IMR-90 (cell line): ENCODE measurements around the gene PCBD1.

ENCODE experiments used
- BHLHE40 ChIP-seq: fragments of 150-350 bp; IDR thresholded peaks from 2 replicates; pipeline ENCODE4 v1.6.1; 2016; ENCODE audit warnings: mild to moderate bottlenecking, low read depth, low read length
- CEBPB ChIP-seq: IDR thresholded peaks from 2 replicates; pipeline ENCODE4 v1.6.1; 2012; ENCODE audit warnings: low read depth, low read length, improper control_type of control experiment
- MAFK ChIP-seq: IDR thresholded peaks from 2 replicates; pipeline ENCODE4 v1.6.1; 2012; ENCODE audit warnings: low read depth, low read length, improper control_type of control experiment
- MAZ ChIP-seq: IDR thresholded peaks from 2 replicates; pipeline ENCODE4 v1.6.1; 2012; ENCODE audit warnings: low read depth, mild to moderate bottlenecking, low read length, improper control_type of control experiment, moderate library complexity, borderline replicate concordance
- POLR2A ChIP-seq: IDR thresholded peaks from 2 replicates; pipeline ENCODE4 v1.6.1; 2012; ENCODE audit warnings: mild to moderate bottlenecking, low read depth, low read length
- RAD21 ChIP-seq: IDR thresholded peaks from 2 replicates; pipeline ENCODE4 v1.6.1; 2012; ENCODE audit warnings: low read length, improper control_type of control experiment
- RCOR1 ChIP-seq: IDR thresholded peaks from 2 replicates; pipeline ENCODE4 v1.6.1; 2012; ENCODE audit warnings: mild to moderate bottlenecking, low read length, improper control_type of control experiment; ENCODE audit not compliant: insufficient replicate concordance
- SMC3 ChIP-seq: fragments of 150-350 bp; IDR thresholded peaks from 2 replicates; pipeline ENCODE4 v1.6.1; 2016; ENCODE audit warnings: low read depth, mild to moderate bottlenecking, antibody characterized with exemption, low read length, moderate library complexity
- TF ChIP-seq, protein P1 (sequence below): conservative IDR thresholded peaks from 2 replicates; pipeline ENCODE4 v1.5.1; 2012; ENCODE audit warnings: mild to moderate bottlenecking, low read depth, low read length, improper control_type of control experiment
- TF ChIP-seq, protein P2 (sequence below): fragments of 150-350 bp; IDR thresholded peaks from 2 replicates; pipeline ENCODE4 v1.6.1; 2017; ENCODE audit warnings: mild to moderate bottlenecking, antibody characterized with exemption, low read length, low read depth

DNA sequence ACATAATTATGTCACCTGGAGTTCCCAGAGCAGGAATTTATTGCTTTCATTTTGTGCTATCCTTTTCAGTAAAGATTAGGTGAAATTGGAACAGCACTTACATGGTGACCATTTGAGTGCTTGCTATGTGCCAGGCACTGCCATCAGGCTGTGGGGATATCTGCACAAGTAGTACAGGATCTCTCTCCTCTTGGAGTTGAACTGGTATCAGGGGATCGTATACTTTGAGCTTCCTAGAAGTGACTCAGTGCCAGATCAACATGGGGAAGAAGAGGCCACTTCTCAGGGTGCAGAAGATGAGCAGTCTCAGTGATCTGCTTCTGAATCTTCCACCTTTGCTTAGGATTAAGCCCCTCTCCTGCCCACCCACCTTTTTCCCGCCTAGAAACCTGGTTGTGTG lies 43.1 kb downstream of the PCBD1 start:
- TF ChIP-seq CEBPB: no peak
- TF ChIP-seq POLR2A: no peak
- TF ChIP-seq, protein P1, sequence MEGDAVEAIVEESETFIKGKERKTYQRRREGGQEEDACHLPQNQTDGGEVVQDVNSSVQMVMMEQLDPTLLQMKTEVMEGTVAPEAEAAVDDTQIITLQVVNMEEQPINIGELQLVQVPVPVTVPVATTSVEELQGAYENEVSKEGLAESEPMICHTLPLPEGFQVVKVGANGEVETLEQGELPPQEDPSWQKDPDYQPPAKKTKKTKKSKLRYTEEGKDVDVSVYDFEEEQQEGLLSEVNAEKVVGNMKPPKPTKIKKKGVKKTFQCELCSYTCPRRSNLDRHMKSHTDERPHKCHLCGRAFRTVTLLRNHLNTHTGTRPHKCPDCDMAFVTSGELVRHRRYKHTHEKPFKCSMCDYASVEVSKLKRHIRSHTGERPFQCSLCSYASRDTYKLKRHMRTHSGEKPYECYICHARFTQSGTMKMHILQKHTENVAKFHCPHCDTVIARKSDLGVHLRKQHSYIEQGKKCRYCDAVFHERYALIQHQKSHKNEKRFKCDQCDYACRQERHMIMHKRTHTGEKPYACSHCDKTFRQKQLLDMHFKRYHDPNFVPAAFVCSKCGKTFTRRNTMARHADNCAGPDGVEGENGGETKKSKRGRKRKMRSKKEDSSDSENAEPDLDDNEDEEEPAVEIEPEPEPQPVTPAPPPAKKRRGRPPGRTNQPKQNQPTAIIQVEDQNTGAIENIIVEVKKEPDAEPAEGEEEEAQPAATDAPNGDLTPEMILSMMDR: no peak
- TF ChIP-seq, protein P2, sequence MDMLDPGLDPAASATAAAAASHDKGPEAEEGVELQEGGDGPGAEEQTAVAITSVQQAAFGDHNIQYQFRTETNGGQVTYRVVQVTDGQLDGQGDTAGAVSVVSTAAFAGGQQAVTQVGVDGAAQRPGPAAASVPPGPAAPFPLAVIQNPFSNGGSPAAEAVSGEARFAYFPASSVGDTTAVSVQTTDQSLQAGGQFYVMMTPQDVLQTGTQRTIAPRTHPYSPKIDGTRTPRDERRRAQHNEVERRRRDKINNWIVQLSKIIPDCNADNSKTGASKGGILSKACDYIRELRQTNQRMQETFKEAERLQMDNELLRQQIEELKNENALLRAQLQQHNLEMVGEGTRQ: no peak
- TF ChIP-seq BHLHE40: no peak
- no peak for TF ChIP-seq MAFK
- TF ChIP-seq SMC3: no peak
- no peak for TF ChIP-seq RCOR1
- TF ChIP-seq MAZ: no peak
- TF ChIP-seq RAD21: no peak
